Duodenal mucosa (tissue), 2 donors: ENCODE results near the gene PCSK4.
A peak's percentile ranks its signal among the peaks of the same experiment; 100 is the strongest.
"Not testable (repeated sequence)": the region's sequence is repeated elsewhere in the genome, so short reads cannot be mapped to it uniquely, and the experiment has no call there.

ENCODE experiments used
- H3K27ac ChIP-seq: one replicate; pipeline ENCODE4 v1.7.0; 2013; ENCODE audit warnings: low read depth, low read length
- H3K27me3 ChIP-seq, 2 donors: one replicate each; pipeline ENCODE4 v1.7.0; 2013; ENCODE audit warnings: low read length in 2 of 2, control low read depth in 1 of 2; ENCODE audit not compliant: insufficient read depth in 2 of 2, control insufficient read depth in 1 of 2
- H3K36me3 ChIP-seq, 2 donors: one replicate each; pipeline ENCODE4 v1.7.0; 2013; ENCODE audit warnings: low read length in 2 of 2, control low read depth in 1 of 2; ENCODE audit not compliant: insufficient read depth in 2 of 2, control insufficient read depth in 1 of 2
- H3K4me1 ChIP-seq, 2 donors: one replicate each; pipeline ENCODE4 v1.7.0; 2013; ENCODE audit warnings: low read length in 2 of 2, control low read depth in 1 of 2; ENCODE audit not compliant: insufficient read depth in 2 of 2, control insufficient read depth in 1 of 2
- H3K4me3 ChIP-seq, 2 donors: one replicate each; pipeline ENCODE4 v1.7.0; 2013; ENCODE audit warnings: low read length in 2 of 2, low read depth in 1 of 2
- H3K9ac ChIP-seq, 2 donors: one replicate each; pipeline ENCODE4 v1.7.0; 2013; ENCODE audit warnings: low read length in 2 of 2, low read depth in 1 of 2
- H3K9me3 ChIP-seq, 2 donors: one replicate each; pipeline ENCODE4 v1.7.0; 2013; ENCODE audit warnings: low read length in 2 of 2, control low read depth in 1 of 2; ENCODE audit not compliant: control insufficient read depth in 1 of 2

The PCSK4 gene

DNA sequence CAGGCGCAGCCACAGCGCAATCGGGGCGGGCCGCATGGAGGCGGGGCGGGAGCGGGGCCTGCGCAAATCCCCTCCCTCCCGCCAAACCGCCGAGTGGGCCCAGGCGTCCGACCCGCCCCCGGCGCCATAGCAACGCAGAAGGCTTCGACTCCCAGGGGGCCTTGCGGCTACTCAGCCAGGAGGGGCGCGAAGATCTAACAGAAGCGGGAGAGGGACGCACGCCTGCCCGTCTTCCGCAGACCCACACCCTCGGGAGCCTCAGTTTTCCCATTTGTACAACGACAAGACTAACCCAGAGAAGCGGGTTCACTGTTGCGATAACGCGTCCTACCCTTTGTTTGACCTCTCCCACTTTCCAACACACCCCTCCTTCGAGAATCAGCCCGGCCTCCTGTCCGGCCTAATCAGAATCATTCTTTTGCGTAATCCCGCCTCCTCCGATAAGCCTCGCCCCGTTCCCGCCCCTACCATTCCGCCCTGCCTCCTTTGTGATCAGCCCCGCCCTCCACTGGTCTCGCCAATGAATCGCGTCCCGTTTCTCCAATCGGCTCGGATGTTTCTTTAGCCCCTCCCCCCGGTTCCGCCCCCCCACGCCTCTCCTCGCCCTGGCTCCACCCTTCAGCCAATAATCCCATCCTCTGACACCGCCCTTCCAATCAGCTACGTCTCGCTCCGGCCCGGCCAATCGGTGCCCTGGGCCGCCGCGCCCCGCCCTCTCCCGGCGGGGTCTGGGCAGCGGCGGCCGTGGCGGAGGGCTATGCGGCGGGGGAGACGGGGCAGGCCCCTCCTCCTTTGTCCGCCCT, at the start of gene PCSK4:
TSS of gene PCSK4 (minus strand) at position 40 of the 803 bp plus-strand sequence. CDS start at position 36, 4 bp downstream.
- peak within 1 kb of the TSS; percentile 58 for H3K27ac ChIP-seq
- peak within 1 kb of the TSS; percentile 76 to 87 for H3K4me3 ChIP-seq
- H3K9ac ChIP-seq, result peak within 1 kb of the TSS; percentile 77 to 85
- peaks cover 29 to 37% of the 10 kb centered on the region in 2 donors for H3K4me1 ChIP-seq
- no peaks in the 10 kb centered on the region for H3K36me3 ChIP-seq
- no peaks in the 10 kb centered on the region for H3K9me3 ChIP-seq
- H3K27me3 ChIP-seq, result no peaks in the 10 kb centered on the region

DNA sequence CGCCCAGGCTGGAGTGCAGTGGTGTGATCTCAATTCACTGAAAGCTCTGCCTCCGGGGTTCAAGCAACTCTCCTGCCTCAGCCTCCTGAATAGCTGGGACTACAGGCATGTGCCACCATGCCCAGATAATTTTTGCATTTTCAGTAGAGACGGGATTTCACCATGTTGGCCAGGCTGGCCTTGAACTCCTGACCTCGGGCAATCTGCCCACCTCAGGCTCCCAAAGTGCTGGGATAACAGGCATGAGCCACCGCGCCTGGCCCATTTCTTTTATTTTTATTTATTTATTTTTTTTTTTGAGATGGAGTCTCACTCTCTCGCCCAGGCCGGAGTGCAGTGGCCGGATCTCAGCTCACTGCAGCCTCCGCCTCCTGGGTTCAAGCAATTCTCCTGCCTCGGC, 49.6 kb upstream of the PCSK4 start:
- not testable (repeated sequence) for H3K27ac ChIP-seq, H3K27me3 ChIP-seq, H3K36me3 ChIP-seq, H3K9me3 ChIP-seq, H3K4me1 ChIP-seq, H3K9ac ChIP-seq, H3K4me3 ChIP-seq

DNA sequence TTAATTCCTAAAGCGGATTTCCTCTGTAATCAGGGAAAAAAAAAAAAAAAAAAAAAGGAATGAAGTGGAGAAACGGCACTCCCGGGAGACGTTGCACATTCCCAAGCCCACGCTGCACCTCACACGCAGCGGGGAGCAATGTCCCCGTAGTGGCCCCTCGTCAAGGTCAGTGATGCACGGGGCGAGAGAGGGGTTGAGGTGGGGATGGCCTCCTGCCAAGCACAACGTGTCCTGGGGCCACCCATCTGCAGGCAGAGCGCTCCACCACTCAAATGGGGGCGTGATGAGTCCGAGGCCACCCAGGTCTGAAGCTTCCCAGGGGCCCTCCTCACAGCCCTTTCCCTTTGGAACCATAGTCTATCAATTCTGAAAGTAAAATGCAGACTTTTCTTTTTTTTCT, 48.8 kb upstream of the PCSK4 start:
- Histone ChIP-seq H3K27me3 (peaks cover 0 to 4% of the 10 kb centered on the region in 2 donors), H3K27ac (no peak overlapping the region), H3K4me1 (no peaks in the 10 kb centered on the region), H3K9ac (no peak overlapping the region), H3K4me3 (no peak overlapping the region), H3K36me3 (no peaks in the 10 kb centered on the region), H3K9me3 (no peaks in the 10 kb centered on the region)

DNA sequence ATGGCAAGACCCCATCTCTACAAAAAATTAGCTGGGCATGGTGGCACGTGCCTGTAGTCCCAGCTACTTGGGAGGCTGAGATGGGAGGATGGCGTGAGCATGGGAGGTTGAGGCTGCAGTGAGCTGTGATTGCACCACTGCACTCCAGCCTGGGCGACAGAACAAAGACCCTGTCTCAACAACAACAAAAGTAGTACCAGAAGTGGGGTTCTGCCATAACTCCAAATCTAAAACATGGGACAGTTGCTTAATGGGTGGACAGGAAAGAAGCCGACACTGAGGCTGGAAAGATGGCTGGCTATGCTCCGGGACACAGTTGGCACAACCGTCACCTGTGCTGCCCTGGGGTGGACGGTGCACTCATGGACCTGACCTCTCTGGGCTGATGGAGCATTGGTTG, 45.5 kb upstream of the PCSK4 start:
- not testable (repeated sequence) for H3K4me1 ChIP-seq, H3K36me3 ChIP-seq, H3K27me3 ChIP-seq, H3K9me3 ChIP-seq, H3K27ac ChIP-seq, H3K4me3 ChIP-seq, H3K9ac ChIP-seq

DNA sequence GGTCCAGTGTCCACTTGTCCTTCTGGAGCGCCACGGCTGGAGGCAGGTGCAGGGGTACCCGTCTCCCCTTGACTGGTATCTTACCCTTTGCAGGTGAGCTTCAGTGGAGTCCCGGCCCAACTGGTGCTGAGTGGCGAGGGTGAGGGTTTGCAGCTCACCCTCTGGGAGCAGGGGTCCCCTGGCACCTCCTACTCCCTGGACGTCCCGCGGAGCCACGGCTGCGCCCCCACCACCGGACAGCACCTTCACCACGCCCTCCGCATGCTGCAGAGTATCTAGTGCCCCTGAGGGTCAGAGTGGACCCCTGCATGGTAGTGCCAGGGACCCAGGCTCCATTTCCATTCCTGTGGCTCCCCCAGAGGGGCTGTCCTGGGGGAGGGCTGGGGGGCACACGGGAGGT, 44.8 kb upstream of the PCSK4 start:
- Histone ChIP-seq H3K9ac (no peak overlapping the region), H3K27ac (no peak overlapping the region), H3K9me3 (no peaks in the 10 kb centered on the region), H3K4me3 (no peak overlapping the region), H3K36me3 (no peaks in the 10 kb centered on the region), H3K27me3 (no peaks in the 10 kb centered on the region), H3K4me1 (no peaks in the 10 kb centered on the region)

DNA sequence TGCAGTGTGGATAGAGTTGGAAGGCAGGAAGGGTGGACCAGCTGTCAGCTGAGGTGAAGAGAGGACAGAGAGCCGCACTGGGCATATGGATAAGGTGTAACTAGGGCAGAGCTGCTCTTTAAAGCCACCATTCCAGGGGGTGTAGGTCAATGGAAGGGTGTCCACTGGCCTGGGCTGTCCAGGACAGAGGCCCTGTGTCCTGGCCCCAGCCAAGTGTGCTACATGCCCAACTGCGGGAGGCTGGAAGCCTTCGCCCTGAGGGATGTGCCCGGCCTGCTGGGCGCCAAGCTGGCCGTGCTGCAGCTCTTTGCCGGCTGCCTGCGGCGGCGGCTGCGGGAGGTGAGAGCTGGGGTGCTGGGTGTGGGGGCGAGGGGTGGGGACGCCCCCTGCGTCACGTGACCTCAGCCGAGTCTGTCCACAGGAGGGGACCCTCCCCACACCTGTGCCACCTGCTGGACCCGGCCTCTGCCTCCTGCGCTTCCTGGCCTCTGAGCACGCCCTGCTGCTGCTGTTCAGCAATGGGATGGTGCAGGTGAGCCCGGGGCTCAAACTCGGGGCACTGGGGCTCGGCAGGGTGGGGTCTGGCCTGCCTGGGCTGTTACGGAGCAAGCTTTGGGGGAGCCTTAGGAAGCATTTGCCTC, 43.5 kb upstream of the PCSK4 start:
- Histone ChIP-seq H3K9ac (no peak overlapping the region), H3K9me3 (no peaks in the 10 kb centered on the region), H3K27ac (no peak overlapping the region), H3K36me3 (no peaks in the 10 kb centered on the region), H3K4me1 (no peaks in the 10 kb centered on the region), H3K27me3 (peaks cover 0 to 2% of the 10 kb centered on the region in 2 donors), H3K4me3 (no peak overlapping the region)

DNA sequence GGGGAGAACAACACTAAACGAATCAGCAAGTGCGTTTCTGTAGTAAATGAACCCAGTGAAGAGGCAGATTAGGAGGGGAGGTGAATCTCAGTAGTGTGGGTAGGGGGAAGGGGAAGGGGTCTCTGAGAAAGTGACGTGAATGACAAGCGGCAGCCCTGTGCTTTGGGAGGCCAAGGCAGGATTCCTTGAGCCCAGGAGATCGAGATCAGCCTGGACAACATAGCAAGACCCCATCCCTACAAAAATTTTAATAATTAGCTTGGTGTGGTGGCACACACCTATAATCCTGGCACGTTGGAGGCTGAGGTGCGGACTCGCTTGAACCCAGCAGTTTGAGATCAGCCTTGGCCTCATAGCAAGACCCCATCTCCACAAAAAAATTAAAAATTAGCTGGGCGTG, 41.9 kb upstream of the PCSK4 start:
- Histone ChIP-seq H3K9ac (no peak overlapping the region), H3K4me3 (no peak overlapping the region), H3K27ac (no peak overlapping the region), H3K9me3 (no peaks in the 10 kb centered on the region), H3K4me1 (no peaks in the 10 kb centered on the region), H3K36me3 (no peaks in the 10 kb centered on the region), H3K27me3 (peaks cover 0 to 4% of the 10 kb centered on the region in 2 donors)

DNA sequence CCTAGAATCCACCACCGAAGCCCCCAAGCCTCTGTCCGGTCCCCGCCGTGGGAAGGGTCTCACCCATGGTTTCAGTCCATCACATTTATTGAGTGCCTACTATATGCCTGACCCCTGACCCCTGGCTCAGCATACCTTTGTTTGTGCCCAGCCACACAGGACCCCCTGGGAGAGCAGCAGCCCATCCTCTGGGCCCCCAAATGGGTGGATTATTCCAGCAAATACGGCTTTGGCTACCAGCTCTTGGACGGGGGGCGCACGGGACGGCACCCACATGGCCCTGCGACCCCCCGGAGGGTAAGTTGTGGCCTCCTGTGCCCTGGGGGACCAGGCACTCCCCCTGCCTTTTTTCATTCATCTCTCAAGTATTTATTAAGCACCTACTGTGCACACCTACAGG, 41.4 kb upstream of the PCSK4 start:
- no peaks in the 10 kb centered on the region for H3K4me1 ChIP-seq
- H3K9me3 ChIP-seq, result no peaks in the 10 kb centered on the region
- peaks cover 0 to 7% of the 10 kb centered on the region in 2 donors for H3K27me3 ChIP-seq
- H3K27ac ChIP-seq, result no peak overlapping the region
- no peak overlapping the region for H3K9ac ChIP-seq
- H3K4me3 ChIP-seq, result no peak overlapping the region
- H3K36me3 ChIP-seq, result no peaks in the 10 kb centered on the region

DNA sequence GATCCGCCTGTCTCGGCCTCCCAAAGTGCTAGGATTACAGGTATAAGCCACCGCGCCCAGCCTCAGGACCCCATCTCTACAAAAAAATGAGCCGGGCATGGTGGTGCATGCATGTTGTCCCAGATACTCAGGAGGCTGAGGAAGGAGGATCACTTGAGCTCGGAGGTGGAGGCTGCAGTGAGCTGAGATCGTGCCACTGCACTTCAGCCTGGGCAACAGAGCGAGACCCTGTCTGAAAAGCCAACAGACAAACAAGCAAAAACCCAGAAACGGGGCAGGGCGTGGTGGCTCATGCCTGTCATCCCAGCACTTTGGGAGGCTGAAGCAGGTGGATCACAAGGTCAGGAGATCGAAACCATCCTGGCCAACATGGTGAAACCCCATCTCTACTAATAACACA, 40.7 kb upstream of the PCSK4 start:
- not testable (repeated sequence) for H3K9ac ChIP-seq, H3K27ac ChIP-seq, H3K36me3 ChIP-seq, H3K9me3 ChIP-seq, H3K4me1 ChIP-seq, H3K4me3 ChIP-seq
- peaks cover 3 to 14% of the 10 kb centered on the region in 2 donors for H3K27me3 ChIP-seq

DNA sequence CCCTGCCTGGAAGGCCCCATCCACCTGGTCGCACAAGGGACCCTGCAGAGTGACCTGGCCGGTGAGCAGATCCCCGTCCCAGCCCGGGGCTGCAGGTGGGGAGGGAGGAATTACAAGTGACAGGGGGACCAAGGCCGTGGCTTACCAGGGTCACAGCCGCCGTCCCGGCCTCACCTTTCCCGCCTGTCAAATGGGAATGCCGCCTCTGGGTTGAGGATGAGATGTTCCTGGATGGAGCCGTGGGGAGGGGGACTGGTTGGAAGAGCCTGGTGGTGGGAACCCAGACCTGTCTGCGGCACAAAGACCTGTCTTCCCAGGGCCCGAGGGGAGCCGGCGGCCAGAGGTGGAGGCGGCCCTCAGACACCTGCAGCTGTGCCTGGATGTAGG, 39.3 kb upstream of the PCSK4 start:
- Histone ChIP-seq H3K9ac (no peak overlapping the region), H3K27me3 (peaks cover 18 to 28% of the 10 kb centered on the region in 2 donors), H3K4me3 (no peak overlapping the region), H3K4me1 (no peaks in the 10 kb centered on the region), H3K9me3 (no peaks in the 10 kb centered on the region), H3K27ac (no peak overlapping the region), H3K36me3 (no peaks in the 10 kb centered on the region)
